IPS-18c (cell line): ENCODE results near the gene PRICKLE2.

ENCODE experiments used
- H3K4me3 ChIP-seq: 2 replicates; pipeline ENCODE4 v1.7.0; 2013; ENCODE audit warnings: low read depth, mild to moderate bottlenecking, low read length, moderate library complexity; ENCODE audit not compliant: insufficient read depth
- H3K9me3 ChIP-seq: one replicate; pipeline ENCODE4 v1.6.1; 2013; ENCODE audit warnings: mild to moderate bottlenecking, low read length, moderate library complexity; ENCODE audit not compliant: control insufficient read depth, insufficient read depth

Gene PRICKLE2

GRCh38 chr3:64209866-64210621, 15.2 kb downstream of the PRICKLE2 start:
- H3K9me3 ChIP-seq: no peaks in the 10 kb centered on the region
- H3K4me3 ChIP-seq: no peak overlapping the region

- no peak overlapping the region for H3K4me3 ChIP-seq
- no peaks in the 10 kb centered on the region for H3K9me3 ChIP-seq
Measured at GRCh38 chr3:64207289-64208080, 17.8 kb downstream of the PRICKLE2 start.

GRCh38 chr3:64203969-64204908, 21.0 kb downstream of the PRICKLE2 start:
- Histone ChIP-seq H3K9me3 (no peaks in the 10 kb centered on the region), H3K4me3 (no peak overlapping the region)

GRCh38 chr3:64203216-64203615, 22.1 kb downstream of the PRICKLE2 start:
- Histone ChIP-seq H3K9me3 (no peaks in the 10 kb centered on the region), H3K4me3 (no peak overlapping the region)

- Histone ChIP-seq H3K4me3 (no peak overlapping the region), H3K9me3 (no peaks in the 10 kb centered on the region)
Measured at GRCh38 chr3:64199932-64200331, 25.3 kb downstream of the PRICKLE2 start.

GRCh38 chr3:64196236-64196929, 28.9 kb downstream of the PRICKLE2 start:
- no peak overlapping the region for H3K4me3 ChIP-seq
- H3K9me3 ChIP-seq: no peaks in the 10 kb centered on the region

- H3K9me3 ChIP-seq: no peaks in the 10 kb centered on the region
- H3K4me3 ChIP-seq: no peak overlapping the region
Measured at GRCh38 chr3:64195789-64196188, 29.5 kb downstream of the PRICKLE2 start.

- no peak overlapping the region for H3K4me3 ChIP-seq
- no peaks in the 10 kb centered on the region for H3K9me3 ChIP-seq
Measured at GRCh38 chr3:64191822-64192221, 33.4 kb downstream of the PRICKLE2 start.

- Histone ChIP-seq H3K4me3 (no peak overlapping the region), H3K9me3 (no peaks in the 10 kb centered on the region)
Measured at GRCh38 chr3:64190517-64191515, 34.5 kb downstream of the PRICKLE2 start.

GRCh38 chr3:64188810-64189560, 36.3 kb downstream of the PRICKLE2 start:
- Histone ChIP-seq H3K4me3 (no peak overlapping the region), H3K9me3 (no peaks in the 10 kb centered on the region)

GRCh38 chr3:64187065-64187959, 38.0 kb downstream of the PRICKLE2 start:
- H3K9me3 ChIP-seq: no peaks in the 10 kb centered on the region
- no peak overlapping the region for H3K4me3 ChIP-seq

GRCh38 chr3:64186667-64187064, 38.6 kb downstream of the PRICKLE2 start:
- no peaks in the 10 kb centered on the region for H3K9me3 ChIP-seq
- H3K4me3 ChIP-seq: no peak overlapping the region

- no peaks in the 10 kb centered on the region for H3K9me3 ChIP-seq
- H3K4me3 ChIP-seq: no peak overlapping the region
Measured at GRCh38 chr3:64185436-64185835, 39.8 kb downstream of the PRICKLE2 start.

GRCh38 chr3:64184621-64185020, 40.6 kb downstream of the PRICKLE2 start:
- Histone ChIP-seq H3K4me3 (no peak overlapping the region), H3K9me3 (no peaks in the 10 kb centered on the region)
